H1 (cell line): ENCODE data around the gene CPD.

Experiments used
- GABPA ChIP-seq: IDR thresholded peaks from 2 replicates; pipeline ENCODE4 v1.6.1; 2011; ENCODE audit warnings: mild to moderate bottlenecking, low read length, moderate library complexity, borderline replicate concordance; ENCODE audit not compliant: insufficient read depth
- HDAC6 ChIP-seq: IDR thresholded peaks from one replicate; pipeline ENCODE4 v1.7.1; 2012; ENCODE audit warnings: low read depth, mild to moderate bottlenecking, inconsistent platforms, low read length, moderate library complexity
- KDM1A ChIP-seq: fragments of 200-600, 300-600 bp; sonication (generic); IDR thresholded peaks from 2 replicates; pipeline ENCODE4 v1.7.1; 2016; ENCODE audit warnings: mild to moderate bottlenecking, low read length, borderline replicate concordance
- RFX5 ChIP-seq: IDR thresholded peaks from 2 replicates; pipeline ENCODE4 v1.6.1; 2011; ENCODE audit warnings: low read depth, low read length, improper control_type of control experiment, borderline replicate concordance
- RNF2 ChIP-seq: fragments of 200-900, 300-1000 bp; sonication (generic); IDR thresholded peaks from 2 replicates; pipeline ENCODE4 v1.7.1; 2016; ENCODE audit warnings: borderline replicate concordance, low read depth, mild to moderate bottlenecking, antibody characterized with exemption, low read length; ENCODE audit not compliant: poor library complexity, severe bottlenecking; ENCODE audit errors: missing control alignments
- SIX5 ChIP-seq: IDR thresholded peaks from 2 replicates; pipeline ENCODE4 v1.6.1; 2011; ENCODE audit warnings: mild to moderate bottlenecking, low read depth, low read length
- SRF ChIP-seq: IDR thresholded peaks from 2 replicates; pipeline ENCODE4 v1.6.1; 2011; ENCODE audit warnings: mild to moderate bottlenecking, low read depth, low read length, moderate library complexity
- SUZ12 ChIP-seq: fragments of 200-600 bp; sonication (generic); IDR thresholded peaks from 2 replicates; pipeline ENCODE4 v1.6.1; 2012; ENCODE audit warnings: mild to moderate bottlenecking, inconsistent platforms, low read length, moderate library complexity, mixed read lengths
- ZNF274 ChIP-seq: IDR thresholded peaks from 2 replicates; pipeline ENCODE4 v1.7.0; 2012; ENCODE audit warnings: low read length, borderline replicate concordance; ENCODE audit errors: extremely low read depth
- TF ChIP-seq, protein P1 (sequence below), 3 experiments: IDR thresholded peaks; 1 replicate in 2 of 3; 2 replicates in 1 of 3; pipeline versions ENCODE4 v1.5.1 to v1.6.1; 2011; ENCODE audit warnings: low read length in 3 of 3, mild to moderate bottlenecking in 3 of 3, inconsistent platforms in 2 of 3, low read depth in 1 of 3, moderate library complexity in 1 of 3; ENCODE audit not compliant: insufficient read depth in 1 of 3; ENCODE audit errors: control extremely low read depth in 1 of 3
- TF ChIP-seq, protein P2 (sequence below): IDR thresholded peaks from 2 replicates; pipeline ENCODE4 v1.6.1; 2012; ENCODE audit warnings: inconsistent platforms

DNA sequence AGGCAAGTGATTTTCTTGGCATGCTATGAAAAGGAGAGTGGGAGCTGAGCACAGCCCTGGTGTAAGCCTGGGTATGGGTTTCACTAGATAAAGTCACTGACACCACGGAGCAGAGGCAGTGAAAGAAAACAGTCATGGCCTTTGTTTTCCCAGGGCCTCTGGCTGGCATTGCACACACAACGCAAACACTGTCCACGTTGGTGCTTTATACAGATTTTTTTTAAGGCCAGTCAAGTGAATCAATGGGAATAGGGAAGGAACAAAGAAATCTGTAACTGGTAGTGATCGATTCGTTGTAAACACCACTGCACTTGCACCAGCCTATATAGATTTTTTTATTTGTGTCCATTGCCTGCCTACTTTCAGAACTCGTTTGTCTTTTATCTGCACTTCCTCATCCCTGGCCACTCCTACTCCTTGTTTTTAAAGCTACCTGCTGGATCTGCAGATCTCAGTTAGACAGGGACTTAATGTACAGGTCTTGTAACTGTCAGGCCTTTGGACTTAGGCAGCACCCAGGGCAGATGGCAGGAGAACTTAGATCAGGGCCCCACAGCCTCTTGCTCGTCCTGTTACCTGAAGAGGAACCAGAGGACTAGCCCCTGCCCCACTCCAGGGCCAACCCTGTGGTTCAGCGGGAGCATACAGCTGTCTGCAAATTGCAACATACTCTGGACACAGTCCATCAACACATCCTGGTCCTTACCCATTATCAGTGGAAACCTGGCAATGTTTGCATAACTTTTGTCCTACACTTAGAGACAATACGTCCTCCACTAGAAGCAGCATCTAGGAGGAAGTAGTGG is 34.2 kb upstream of the CPD start:
- TF ChIP-seq KDM1A, result no peak
- no peak for TF ChIP-seq HDAC6
- TF ChIP-seq, protein P1, sequence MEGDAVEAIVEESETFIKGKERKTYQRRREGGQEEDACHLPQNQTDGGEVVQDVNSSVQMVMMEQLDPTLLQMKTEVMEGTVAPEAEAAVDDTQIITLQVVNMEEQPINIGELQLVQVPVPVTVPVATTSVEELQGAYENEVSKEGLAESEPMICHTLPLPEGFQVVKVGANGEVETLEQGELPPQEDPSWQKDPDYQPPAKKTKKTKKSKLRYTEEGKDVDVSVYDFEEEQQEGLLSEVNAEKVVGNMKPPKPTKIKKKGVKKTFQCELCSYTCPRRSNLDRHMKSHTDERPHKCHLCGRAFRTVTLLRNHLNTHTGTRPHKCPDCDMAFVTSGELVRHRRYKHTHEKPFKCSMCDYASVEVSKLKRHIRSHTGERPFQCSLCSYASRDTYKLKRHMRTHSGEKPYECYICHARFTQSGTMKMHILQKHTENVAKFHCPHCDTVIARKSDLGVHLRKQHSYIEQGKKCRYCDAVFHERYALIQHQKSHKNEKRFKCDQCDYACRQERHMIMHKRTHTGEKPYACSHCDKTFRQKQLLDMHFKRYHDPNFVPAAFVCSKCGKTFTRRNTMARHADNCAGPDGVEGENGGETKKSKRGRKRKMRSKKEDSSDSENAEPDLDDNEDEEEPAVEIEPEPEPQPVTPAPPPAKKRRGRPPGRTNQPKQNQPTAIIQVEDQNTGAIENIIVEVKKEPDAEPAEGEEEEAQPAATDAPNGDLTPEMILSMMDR (IDR thresholded peaks at IDR 0.05; ENCODE audit: control extremely low read depth in 1 of 3, insufficient read depth in 1 of 3, low read depth in 1 of 3, low read length in 3 of 3), result no peak
- TF ChIP-seq RNF2, result no peak
- no peak for TF ChIP-seq ZNF274
- no peak for TF ChIP-seq SIX5
- TF ChIP-seq GABPA, result no peak
- TF ChIP-seq, protein P2, sequence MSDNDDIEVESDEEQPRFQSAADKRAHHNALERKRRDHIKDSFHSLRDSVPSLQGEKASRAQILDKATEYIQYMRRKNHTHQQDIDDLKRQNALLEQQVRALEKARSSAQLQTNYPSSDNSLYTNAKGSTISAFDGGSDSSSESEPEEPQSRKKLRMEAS, result no peak
- no peak for TF ChIP-seq SUZ12
- TF ChIP-seq SRF, result no peak
- TF ChIP-seq RFX5, result no peak
